Measurements from ENCODE around the gene BTBD9. TPM values are rescaled to one million over a fixed set of nuclear protein-coding genes. Genes with fewer than 3 reads are reported as not detected.

BTBD9 gene
- total RNA-seq, 2 donors from 2014 or later: 16.3 to 22.9 TPM

- no peak for DNase-seq (ENCODE audit: low spot score)
- intact Hi-C loops (cut with DNase I): no loop called here
Measured at GRCh38 chr6:38610050-38610625, 29.6 kb downstream of the BTBD9 start.

- intact Hi-C loops (cut with DNase I): no loop called here
- no peak for DNase-seq (ENCODE audit: low spot score)
Measured at GRCh38 chr6:38604700-38605099, 35.0 kb downstream of the BTBD9 start.

DNA sequence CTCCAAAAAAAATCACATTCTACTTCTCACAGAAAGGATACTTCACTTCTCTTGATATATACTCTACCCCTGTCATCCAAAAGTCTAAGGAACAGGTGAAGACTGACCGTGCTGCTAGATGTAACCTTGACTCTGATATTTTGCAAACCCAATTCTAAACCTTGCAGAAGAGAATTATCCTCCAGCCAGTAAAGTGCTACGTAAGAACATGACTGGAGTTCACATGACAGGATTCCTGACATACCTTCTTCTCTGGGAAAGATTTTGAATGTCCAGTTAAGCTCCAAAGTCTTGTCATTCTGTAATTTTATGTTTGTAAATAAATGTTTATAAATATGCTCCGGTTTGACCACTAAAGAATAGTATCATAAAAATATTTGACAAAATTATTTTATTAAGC, 35.8 kb downstream of the BTBD9 start:
- intact Hi-C loops (cut with DNase I): no loop called here

GRCh38 chr6:38603496-38603895, 36.2 kb downstream of the BTBD9 start:
- intact Hi-C loops (cut with DNase I): no loop called here
- no peak for DNase-seq (ENCODE audit: low spot score)

More for the DNA sequence above, 35.8 kb downstream of the BTBD9 start:
- DNase-seq (ENCODE audit: low spot score): no peak

DNA sequence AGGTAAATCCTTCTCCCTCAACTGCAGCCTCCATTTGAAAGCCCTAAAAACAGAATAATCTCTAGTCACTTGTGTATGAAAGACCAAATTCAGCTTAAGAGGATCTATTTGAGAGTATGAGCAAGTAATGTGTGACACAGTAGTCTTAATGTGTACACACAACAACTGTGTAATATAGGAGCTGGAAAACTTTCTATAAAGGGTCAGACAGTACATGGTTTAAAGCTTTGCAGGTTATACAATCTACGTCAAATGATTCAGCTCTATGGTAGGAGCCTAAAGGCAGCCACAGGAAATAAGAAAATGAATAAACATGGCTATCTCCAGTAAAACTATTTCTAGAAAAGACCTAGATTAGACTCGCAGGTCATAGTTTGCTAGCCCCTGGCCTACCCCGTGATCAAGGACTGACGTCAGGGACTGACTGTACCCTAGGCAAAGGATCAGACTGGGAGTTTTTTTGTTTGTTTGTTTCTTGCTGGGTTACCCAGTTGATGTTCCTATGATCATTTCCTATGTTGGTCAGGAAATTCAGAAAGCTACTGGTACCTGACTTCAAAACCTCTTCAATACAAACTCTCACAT, 39.7 kb downstream of the BTBD9 start:
- intact Hi-C loops (cut with DNase I): no loop called here
- DNase-seq (ENCODE audit: low spot score): no peak

GRCh38 chr6:38599261-38599660, 40.5 kb downstream of the BTBD9 start:
- intact Hi-C loops (cut with DNase I): no loop called here
- DNase-seq (ENCODE audit: low spot score): no peak

- DNase-seq (ENCODE audit: low spot score): no peak
- intact Hi-C loops (cut with DNase I): no loop called here
Measured at GRCh38 chr6:38593998-38594665, 45.6 kb downstream of the BTBD9 start.

GRCh38 chr6:38593409-38593808, 46.3 kb downstream of the BTBD9 start:
- no peak for DNase-seq (ENCODE audit: low spot score)
- intact Hi-C loops (cut with DNase I): no loop called here

DNA sequence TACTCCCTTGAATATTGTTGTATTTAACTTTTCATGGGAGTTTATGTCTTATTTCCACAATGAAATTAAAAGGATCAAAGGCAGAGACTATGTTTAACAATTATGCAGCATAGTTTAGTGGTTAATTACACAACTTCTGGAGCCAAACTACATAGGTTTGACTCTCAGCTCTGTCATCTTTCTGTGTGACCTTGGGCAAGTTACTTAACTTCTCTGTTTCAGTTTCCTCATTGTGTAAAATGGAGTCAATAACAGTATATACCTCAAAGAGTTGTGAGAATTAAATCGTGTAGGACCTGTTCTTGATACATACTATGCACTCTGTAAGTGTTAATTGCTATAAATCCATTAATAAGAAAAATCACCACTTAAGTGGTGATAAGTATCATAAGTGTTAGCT, 48.3 kb downstream of the BTBD9 start:
- no peak for DNase-seq (ENCODE audit: low spot score)
- intact Hi-C loops (cut with DNase I): no loop called here

GRCh38 chr6:38589367-38589720, 50.4 kb downstream of the BTBD9 start:
- intact Hi-C loops (cut with DNase I): no loop called here
- no peak for DNase-seq (ENCODE audit: low spot score)

GRCh38 chr6:38588631-38589366, 50.9 kb downstream of the BTBD9 start:
- intact Hi-C loops (cut with DNase I): no loop called here
- no peak for DNase-seq (ENCODE audit: low spot score)

- DNase-seq (ENCODE audit: low spot score): no peak
- intact Hi-C loops (cut with DNase I): no loop called here
Measured at GRCh38 chr6:38587766-38588362, 51.9 kb downstream of the BTBD9 start.

DNA sequence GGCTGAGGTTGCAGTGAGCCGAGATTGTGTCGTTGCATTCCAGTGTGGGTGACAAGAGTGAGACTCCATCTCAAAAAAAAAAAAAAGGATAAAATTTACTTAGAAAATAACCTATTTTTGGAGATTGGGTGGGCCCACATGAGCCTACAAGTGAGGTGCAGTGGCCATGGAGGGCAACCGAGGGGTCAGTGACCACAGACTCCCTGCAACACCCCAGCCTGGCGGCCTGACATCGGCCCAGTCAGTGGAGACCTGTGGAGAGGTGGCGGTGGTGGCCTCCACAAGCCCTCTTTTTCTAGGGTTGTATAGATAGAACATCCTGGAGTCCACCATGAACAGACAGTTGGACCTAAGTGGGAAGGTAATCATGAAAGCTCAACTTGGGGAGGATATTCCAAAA, 52.7 kb downstream of the BTBD9 start:
- no peak for DNase-seq (ENCODE audit: low spot score)

DNA sequence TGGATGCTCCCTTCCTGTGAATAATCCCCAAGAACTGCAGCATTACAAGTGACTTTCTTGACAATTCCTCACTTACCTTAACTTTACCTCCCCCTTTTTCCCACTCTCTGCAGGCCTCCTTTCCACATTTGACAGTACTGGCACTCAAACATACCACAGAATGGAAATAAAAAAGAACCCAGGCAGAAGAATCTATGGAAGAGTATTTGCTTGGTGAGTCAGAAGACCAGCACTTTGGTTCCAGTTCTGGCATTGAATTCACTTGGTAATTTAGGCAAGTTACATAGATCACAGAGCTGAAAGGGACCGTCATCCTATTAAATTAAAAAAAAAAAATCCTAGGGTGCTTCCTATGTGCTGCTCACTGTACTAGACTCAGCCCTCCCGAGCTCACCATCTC, 55.0 kb downstream of the BTBD9 start:
- DNase-seq (ENCODE audit: low spot score): no peak
- intact Hi-C loops (cut with DNase I): no loop called here

More for the DNA sequence above, 52.7 kb downstream of the BTBD9 start:
- intact Hi-C loops (cut with DNase I): no loop called here

DNA sequence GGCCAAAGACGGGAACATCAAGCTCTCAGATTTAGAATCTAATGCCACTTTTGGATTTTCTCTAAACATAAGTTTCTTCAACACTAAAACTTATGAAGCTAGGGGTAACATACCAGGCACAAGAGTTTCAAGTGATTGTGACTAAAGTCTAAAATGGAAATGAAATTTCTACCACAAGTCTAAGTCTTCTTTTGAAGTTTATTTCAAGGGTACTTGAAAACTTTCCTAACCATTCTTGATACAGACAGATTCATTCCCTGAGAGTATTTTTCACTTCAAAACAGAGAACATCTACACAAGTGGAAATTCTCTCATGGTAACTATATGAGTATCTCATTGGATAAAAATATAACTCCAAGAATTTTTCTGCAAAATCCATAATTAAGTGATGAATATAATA, 56.2 kb downstream of the BTBD9 start:
- no peak for DNase-seq (ENCODE audit: low spot score)
- intact Hi-C loops (cut with DNase I): no loop called here

GRCh38 chr6:38580030-38580429, 59.7 kb downstream of the BTBD9 start:
- intact Hi-C loops (cut with DNase I): no loop called here
- DNase-seq (ENCODE audit: low spot score): no peak

DNA sequence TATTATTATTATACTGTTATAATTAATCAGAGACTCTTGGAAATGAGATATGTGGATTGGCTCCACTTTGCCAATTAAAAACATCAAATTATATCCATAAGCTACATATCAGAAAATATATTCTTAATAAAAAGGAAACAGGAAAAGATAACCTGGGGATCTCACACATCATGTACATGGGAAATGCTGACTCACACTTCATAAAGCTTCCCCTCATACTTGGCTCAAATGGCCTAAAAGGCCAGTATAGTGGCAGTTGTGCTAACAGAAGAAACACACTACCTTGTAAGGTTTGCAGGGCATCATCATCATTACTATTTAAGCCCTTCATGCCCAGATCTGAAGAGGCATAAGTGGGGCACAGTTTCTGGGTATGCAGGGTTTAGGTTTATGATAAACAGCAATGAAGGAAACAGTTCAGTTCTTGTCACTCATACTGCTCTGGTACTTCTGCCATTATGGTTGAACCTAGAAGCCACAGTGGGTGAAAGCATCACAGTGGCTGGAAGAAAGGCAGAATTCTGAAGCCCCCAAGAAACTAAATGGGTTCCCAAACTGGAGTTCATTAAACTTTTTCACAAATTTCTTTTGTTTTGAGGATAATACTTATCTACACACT, 60.6 kb downstream of the BTBD9 start:
- DNase-seq (ENCODE audit: low spot score): no peak
- intact Hi-C loops (cut with DNase I): no loop called here

DNA sequence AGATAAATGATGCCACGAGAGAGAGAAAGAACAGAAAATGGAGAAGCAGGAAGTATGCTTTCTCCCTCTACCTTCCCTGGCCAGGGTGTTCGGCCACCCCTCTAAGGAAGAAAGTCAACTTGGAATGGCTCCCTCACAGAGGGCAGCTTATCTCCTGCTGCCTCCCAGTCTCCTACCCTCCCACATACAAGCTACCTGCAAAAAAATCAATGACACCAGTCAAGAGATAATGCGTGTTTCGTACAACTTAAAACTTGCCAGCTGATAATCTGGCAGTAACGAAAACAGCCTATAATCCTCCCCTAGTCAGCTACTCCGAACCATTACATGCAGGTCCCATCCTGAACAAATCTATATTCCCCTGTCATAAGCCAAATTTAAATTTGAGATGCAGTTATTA, 61.7 kb downstream of the BTBD9 start:
- no peak for DNase-seq (ENCODE audit: low spot score)
- intact Hi-C loops (cut with DNase I): no loop called here

- intact Hi-C loops (cut with DNase I): no loop called here
- no peak for DNase-seq (ENCODE audit: low spot score)
Measured at GRCh38 chr6:38577492-38577891, 62.2 kb downstream of the BTBD9 start.

Measured in posterior vena cava (tissue), 2 donors.